Measurements from ENCODE around the gene UROC1. TPM values are rescaled to one million over a fixed set of nuclear protein-coding genes. Genes with fewer than 3 reads are reported as not detected.

UROC1 gene
- not detected for total RNA-seq
- polyA plus RNA-seq (2013, experiment 1 of 2) = not detected
- polyA plus RNA-seq (2013, experiment 2 of 2) = not detected
- total RNA-seq = 0 to 0.12 (median 0) reads per million in 172 experiments

DNA sequence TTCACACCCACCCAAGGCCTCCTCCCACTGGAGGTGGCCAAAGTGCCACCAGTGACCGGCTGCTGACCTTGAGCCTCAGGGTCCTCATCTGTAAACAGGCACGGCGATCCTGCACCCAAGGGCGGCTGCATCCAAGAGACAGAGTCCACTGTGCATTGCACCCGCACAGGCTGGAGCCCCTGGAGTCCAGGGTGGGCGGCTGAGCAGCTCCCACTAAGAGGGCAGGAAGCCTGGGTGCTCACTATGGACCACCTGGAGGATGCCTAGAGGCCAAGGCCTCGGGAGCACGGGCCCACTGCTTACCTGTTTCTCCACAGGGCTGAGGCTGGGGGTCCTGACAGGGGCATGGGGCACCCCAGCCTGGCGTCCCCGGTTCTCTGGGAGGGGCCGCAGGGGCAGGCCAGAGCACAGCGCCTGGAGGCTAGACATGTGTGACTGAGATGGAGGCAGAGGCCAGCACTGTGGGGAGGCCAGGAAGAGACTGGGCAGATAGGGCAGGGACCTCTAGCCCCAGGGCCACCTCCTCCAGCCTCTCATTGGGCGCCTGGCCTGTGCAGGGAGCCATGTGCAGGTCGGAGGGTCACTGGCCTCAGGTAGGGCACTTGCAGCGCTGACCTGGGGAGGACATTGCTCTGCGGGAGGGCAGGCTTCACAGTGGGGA, at the start of gene UROC1:
TSS of gene UROC1 (minus strand) at position 483 of the 661 bp plus-strand sequence. CDS start at position 429, 54 bp downstream.
- no peak for TF ChIP-seq CTCF (IDR thresholded peaks at IDR 0.05)
- no peaks in the 10 kb centered on the region for H3K9me3 Mint-ChIP-seq
- POLR2A ChIA-PET = no interaction called here
- no peak within 1 kb of the TSS for H3K27ac Mint-ChIP-seq
- H3K27ac ChIP-seq (ENCODE audit: low read depth in 1 of 2, low read length in 2 of 2) = no peak within 1 kb of the TSS
- no peak for DNase-seq
- no peaks in the 10 kb centered on the region for H3K36me3 ChIP-seq (ENCODE audit: insufficient read depth, low read length)
- peaks cover 2% of the 10 kb centered on the region for H3K4me1 ChIP-seq (ENCODE audit: insufficient read depth, low read length)
- no peaks in the 10 kb centered on the region for H3K9me3 ChIP-seq (ENCODE audit: control insufficient read depth in 1 of 2, insufficient read depth in 1 of 2, low read length in 2 of 2)
- H3K4me3 Mint-ChIP-seq = no peak within 1 kb of the TSS
- no peak within 1 kb of the TSS for H3K4me3 ChIP-seq (ENCODE audit: low read length)
- intact Hi-C loops (cut with DNase I, micrococcal nuclease) = no loop called here
- H3K4me1 Mint-ChIP-seq (ENCODE audit: low read depth) = no peaks in the 10 kb centered on the region
- peaks cover 0 to 5% of the 10 kb centered on the region in 2 experiments for H3K27me3 ChIP-seq (ENCODE audit: control insufficient read depth in 1 of 2, insufficient read depth in 2 of 2, low read length in 2 of 2)
- no peak for ATAC-seq (ENCODE audit: poor library complexity)
- CTCF ChIA-PET = no interaction called here
- H3K27me3 Mint-ChIP-seq = peaks cover 5% of the 10 kb centered on the region
- no peaks in the 10 kb centered on the region for H3K36me3 Mint-ChIP-seq (ENCODE audit: low read depth)

- no peak for DNase-seq
- H3K4me1 Mint-ChIP-seq (ENCODE audit: low read depth) = no peaks in the 10 kb centered on the region
- ChIA-PET POLR2A (interaction anchor here (0.6 kb wide), 1 partner anchor 676 kb away, joined by 3 read pairs; no protein-coding TSS in a partner anchor), CTCF (no interaction called here)
- no peak overlapping the region for H3K4me3 Mint-ChIP-seq
- no peaks in the 10 kb centered on the region for H3K36me3 Mint-ChIP-seq (ENCODE audit: low read depth)
- H3K36me3 ChIP-seq (ENCODE audit: insufficient read depth, low read length) = no peaks in the 10 kb centered on the region
- no peak overlapping the region for H3K27ac ChIP-seq (ENCODE audit: low read depth in 1 of 2, low read length in 2 of 2)
- H3K9me3 ChIP-seq (ENCODE audit: control insufficient read depth in 1 of 2, insufficient read depth in 1 of 2, low read length in 2 of 2) = peaks cover under 1 to 11% of the 10 kb centered on the region in 2 experiments
- H3K27me3 ChIP-seq (ENCODE audit: control insufficient read depth in 1 of 2, insufficient read depth in 2 of 2, low read length in 2 of 2) = no peaks in the 10 kb centered on the region
- H3K4me1 ChIP-seq (ENCODE audit: insufficient read depth, low read length) = no peaks in the 10 kb centered on the region
- no peak overlapping the region for H3K27ac Mint-ChIP-seq
- no peak for ATAC-seq (ENCODE audit: poor library complexity)
- peaks cover 11% of the 10 kb centered on the region for H3K9me3 Mint-ChIP-seq
- H3K4me3 ChIP-seq (ENCODE audit: low read length) = no peak overlapping the region
- intact Hi-C loops (cut with DNase I, micrococcal nuclease) = no loop called here
- H3K27me3 Mint-ChIP-seq = peaks cover 17% of the 10 kb centered on the region
- TF ChIP-seq CTCF (IDR thresholded peaks at IDR 0.05) = no peak
Measured at GRCh38 chr3:126562737-126563276, 45.2 kb upstream of the UROC1 start.

DNA sequence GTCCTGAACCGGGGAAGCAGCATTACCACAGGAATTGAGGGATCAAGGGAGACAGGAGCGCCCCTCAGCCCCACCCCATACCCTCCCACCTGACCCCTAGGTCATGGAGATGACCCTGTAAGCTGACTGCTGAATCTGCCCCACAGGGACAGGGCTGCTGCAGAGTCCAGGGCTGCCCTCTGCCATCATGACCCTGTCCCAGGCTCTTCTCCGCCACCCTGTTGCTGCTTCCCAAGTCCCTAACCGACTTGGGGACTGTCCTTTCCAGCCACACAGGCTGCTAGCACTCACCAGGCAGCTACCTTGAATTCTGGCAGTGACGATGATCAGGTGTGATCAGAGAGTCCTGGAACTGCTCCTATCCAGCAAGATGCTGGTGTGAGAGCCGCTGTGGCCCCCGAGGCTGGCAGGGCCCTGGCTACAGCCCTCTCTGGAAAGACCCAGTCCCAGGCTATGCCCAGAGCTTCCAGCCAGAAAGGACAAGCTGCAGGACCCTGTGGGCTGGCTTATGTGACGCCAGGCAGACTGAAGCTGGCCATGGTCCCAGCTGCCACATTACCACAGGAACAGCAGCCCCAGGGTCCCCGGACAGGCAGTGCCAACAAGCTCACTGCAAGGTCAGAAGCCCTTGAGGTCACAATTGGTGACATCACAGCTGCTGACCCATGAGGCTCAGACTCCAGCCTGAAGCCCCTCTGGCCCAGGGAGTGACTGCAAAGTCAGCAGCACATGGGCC, 40.9 kb upstream of the UROC1 start, which contains the start of gene C3orf22:
TSS of gene C3orf22 (minus strand) at position 597 of the 736 bp plus-strand sequence. CDS start 5,542 bp downstream, outside the sequence.
- ChIA-PET POLR2A (no interaction called here), CTCF (no interaction called here)
- no peak within 1 kb of the TSS for H3K4me3 Mint-ChIP-seq
- peaks cover 11% of the 10 kb centered on the region for H3K9me3 Mint-ChIP-seq
- no peaks in the 10 kb centered on the region for H3K36me3 Mint-ChIP-seq (ENCODE audit: low read depth)
- ATAC-seq (ENCODE audit: poor library complexity) = no peak
- no peaks in the 10 kb centered on the region for H3K27me3 Mint-ChIP-seq
- no peak for TF ChIP-seq CTCF (IDR thresholded peaks at IDR 0.05)
- no peak for DNase-seq
- intact Hi-C loops (cut with DNase I, micrococcal nuclease) = no loop called here
- Histone ChIP-seq H3K27me3 (ENCODE audit: control insufficient read depth in 1 of 2, insufficient read depth in 2 of 2, low read length in 2 of 2) (no peaks in the 10 kb centered on the region), H3K36me3 (ENCODE audit: insufficient read depth, low read length) (no peaks in the 10 kb centered on the region), H3K4me3 (ENCODE audit: low read length) (no peak within 1 kb of the TSS), H3K9me3 (ENCODE audit: control insufficient read depth in 1 of 2, insufficient read depth in 1 of 2, low read length in 2 of 2) (peaks cover 7 to 9% of the 10 kb centered on the region in 2 experiments), H3K27ac (ENCODE audit: low read depth in 1 of 2, low read length in 2 of 2) (no peak within 1 kb of the TSS), H3K4me1 (ENCODE audit: insufficient read depth, low read length) (no peaks in the 10 kb centered on the region)
- H3K27ac Mint-ChIP-seq = no peak within 1 kb of the TSS
- H3K4me1 Mint-ChIP-seq (ENCODE audit: low read depth) = no peaks in the 10 kb centered on the region

Measured in CD4-positive, alpha-beta T cell (primary cell).